GM12801 (cell line): ENCODE results near the gene WDR81.

Experiments used
- TF ChIP-seq, protein P1 (sequence below): IDR thresholded peaks from one replicate; pipeline ENCODE4 v1.5.1; 2011; ENCODE audit warnings: control low read depth; ENCODE audit not compliant: insufficient read length; ENCODE audit errors: extremely low read depth

The WDR81 gene

DNA sequence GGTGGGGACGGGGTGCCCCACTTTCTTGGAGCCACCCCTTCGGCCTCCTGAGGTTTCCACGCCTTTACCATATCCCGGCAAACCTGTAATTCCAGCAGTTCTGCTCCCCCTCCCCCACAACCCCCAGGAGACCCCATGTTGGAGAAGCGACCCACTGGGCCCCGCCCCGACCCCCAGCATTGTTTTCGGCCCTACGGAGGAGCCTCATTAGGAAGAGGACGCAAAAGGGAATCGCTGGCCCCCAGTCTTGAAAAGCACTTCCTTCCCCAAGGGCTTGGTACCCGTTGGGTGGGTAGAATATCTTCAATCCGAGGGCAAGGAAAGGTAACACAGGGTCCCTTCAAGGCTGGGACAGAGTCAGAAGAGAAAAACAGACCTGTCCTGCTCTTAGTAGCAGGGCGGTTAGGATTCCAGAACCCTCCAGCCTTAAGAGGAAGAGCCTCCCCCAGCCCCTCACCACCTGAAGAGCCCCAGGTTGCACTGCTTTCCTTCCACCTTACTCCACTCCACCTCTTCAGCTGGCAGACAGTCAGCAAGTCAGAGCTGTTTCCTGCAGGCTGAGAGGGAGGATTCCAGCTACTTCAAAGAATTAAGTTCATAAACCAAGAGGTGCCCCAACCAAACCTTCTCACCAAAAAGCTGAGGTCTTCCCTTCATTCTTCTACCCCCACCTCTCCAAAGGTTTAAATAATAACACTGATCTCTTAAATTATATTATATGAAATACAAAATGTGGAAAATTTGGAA lies 13.5 kb upstream of the WDR81 start:
- TF ChIP-seq, protein P1, sequence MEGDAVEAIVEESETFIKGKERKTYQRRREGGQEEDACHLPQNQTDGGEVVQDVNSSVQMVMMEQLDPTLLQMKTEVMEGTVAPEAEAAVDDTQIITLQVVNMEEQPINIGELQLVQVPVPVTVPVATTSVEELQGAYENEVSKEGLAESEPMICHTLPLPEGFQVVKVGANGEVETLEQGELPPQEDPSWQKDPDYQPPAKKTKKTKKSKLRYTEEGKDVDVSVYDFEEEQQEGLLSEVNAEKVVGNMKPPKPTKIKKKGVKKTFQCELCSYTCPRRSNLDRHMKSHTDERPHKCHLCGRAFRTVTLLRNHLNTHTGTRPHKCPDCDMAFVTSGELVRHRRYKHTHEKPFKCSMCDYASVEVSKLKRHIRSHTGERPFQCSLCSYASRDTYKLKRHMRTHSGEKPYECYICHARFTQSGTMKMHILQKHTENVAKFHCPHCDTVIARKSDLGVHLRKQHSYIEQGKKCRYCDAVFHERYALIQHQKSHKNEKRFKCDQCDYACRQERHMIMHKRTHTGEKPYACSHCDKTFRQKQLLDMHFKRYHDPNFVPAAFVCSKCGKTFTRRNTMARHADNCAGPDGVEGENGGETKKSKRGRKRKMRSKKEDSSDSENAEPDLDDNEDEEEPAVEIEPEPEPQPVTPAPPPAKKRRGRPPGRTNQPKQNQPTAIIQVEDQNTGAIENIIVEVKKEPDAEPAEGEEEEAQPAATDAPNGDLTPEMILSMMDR, result no peak

DNA sequence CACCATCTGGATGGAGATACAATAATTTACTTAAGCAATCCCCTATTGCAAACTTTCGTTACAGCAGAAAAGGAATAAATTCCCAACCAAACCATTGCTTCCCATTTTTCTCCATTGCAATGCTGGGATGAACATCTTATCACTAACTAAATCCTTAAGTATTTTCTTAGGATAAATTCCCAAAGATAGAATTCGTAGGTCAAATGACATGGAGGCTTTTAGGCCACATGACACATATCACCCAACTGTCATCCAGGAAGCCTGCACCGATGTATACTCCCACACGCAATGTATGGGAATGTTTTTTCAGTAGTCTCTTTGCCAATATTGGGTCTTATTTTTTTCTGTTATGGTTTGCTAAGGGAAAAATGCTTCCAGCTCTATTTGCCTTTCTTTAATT lies 12.7 kb upstream of the WDR81 start:
- TF ChIP-seq, protein P1, result no peak

DNA sequence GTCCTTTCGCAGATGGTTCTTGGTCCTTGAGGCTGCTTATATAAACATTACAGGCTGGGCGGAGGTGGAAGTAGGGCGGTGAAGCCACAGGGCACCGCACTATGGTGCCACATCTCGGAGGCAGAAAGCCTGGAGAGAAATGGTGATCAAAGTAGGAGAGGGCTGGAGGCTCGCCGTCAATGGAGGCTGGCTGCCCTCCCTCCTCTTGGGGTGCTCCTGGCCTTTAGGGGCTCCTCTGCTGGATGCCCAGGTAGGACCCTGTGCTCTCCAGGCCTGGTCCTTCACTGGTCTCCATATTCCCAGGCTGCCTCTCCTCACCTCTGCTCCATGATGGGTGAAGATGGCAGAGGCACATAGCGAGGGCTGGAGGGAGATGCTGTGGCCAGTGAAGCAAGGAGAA lies 12.2 kb upstream of the WDR81 start:
- TF ChIP-seq, protein P1, result no peak

DNA sequence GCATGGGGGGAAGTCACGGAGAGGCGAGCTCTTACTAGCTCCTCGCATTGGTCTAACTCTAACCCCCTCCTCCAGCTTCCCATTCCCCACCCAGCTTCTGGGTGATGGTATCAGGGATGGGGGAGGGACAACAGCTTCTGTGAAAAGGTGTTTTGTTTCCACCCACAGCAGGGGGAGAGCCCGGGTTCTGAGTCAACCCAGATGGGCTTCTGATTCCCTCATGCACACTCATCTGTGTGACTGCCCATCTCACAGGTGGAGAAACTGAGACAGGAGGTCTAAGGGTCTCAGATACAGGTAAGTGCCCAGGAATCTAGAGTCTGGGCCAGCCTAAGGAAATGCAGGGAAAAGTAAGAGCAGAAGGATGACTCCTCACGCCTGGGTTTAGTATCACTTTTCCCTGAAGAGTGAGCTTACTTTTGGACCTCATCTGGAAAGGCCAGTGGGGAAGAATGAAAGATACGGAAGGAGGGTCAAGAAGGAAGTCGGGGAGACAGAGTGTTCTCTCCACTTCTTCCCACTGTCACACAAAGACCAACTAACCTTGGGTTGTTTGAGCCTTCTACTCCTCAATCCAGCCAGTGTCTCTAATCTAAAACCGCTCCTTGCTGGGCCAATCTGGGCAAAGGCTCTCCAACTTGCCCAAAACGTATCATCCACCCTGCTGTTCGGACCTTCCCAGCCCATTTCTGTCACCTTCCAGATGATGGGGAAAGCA lies 11.2 kb upstream of the WDR81 start:
- TF ChIP-seq, protein P1, result no peak

DNA sequence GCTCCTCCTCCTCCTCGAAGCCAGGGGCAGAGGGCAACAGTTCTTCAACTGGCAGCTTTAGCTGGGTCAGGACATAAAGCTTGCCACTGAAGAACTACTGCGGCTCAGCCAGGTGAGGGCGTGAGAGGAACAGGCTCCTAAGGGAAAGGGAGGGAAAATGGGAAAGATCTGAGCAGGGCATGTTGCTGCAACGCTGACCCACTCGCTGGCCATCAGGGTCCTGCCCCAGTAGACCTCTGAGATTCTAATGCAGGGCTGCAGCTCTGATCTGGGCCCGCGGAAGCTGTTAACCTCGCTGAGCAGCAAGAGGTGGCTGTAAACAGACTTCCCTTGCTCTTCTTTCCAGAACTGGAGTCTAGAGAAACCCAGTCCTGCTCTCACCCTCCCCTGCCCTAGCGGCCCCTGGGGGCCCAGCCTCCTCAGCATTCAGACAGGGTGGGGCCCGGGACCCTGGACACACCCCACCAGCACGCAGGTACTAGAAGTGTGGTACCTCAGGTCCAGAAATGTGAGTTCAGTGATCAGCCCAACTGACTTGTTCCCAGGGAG lies 10.6 kb upstream of the WDR81 start:
- TF ChIP-seq, protein P1, result no peak

DNA sequence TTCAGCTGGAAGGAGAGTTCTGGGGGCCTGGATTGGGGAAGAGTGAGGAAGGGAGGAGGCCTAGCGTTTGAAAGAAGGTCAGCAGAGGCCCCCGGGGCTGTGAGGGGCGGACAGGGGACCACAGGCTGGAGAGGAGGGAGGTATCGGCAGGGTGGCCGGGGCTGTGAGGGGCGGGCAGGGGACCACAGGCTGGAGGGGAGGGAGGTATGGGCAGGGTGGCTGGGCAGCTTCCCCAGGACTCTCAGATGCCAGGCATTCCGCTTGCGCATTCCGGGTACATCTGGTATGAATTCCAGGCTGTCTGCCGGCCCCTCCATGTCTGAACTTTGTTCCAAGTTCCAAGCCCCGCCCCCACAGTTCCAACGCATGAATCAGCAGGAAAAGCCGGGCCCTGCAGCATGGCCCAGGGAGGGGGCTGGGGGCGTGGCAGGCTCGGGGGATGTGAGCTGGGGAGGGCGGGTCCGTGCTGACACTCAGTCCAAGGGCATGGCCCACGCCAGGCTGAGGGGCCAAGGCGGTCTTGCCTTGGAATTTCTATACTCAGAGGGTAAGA lies 10.0 kb upstream of the WDR81 start:
- TF ChIP-seq, protein P1, result no peak
